BLaER1 (cell line): ENCODE data around the gene ZNF724.
"Not testable (repeated sequence)": the region's sequence is repeated elsewhere in the genome, so short reads cannot be mapped to it uniquely, and the experiment has no call there.

ENCODE experiments used
- H3K27ac ChIP-seq: shearing (Covaris generic); formaldehyde crosslinking; 2 replicates; pipeline ENCODE4 v1.8.1; 2022
- H3K27me3 ChIP-seq: shearing (Covaris generic); formaldehyde crosslinking; 2 replicates; pipeline ENCODE4 v1.8.1; 2022
- H3K36me3 ChIP-seq: shearing (Covaris generic); formaldehyde crosslinking; 2 replicates; pipeline ENCODE4 v1.8.1; 2022
- H3K4me1 ChIP-seq: shearing (Covaris generic); formaldehyde crosslinking; 2 replicates; pipeline ENCODE4 v1.8.1; 2022
- H3K4me2 ChIP-seq: shearing (Covaris generic); formaldehyde crosslinking; 2 replicates; pipeline ENCODE4 v1.8.1; 2022
- H3K4me3 ChIP-seq: shearing (Covaris generic); formaldehyde crosslinking; 2 replicates; pipeline ENCODE4 v1.8.1; 2022
- H3K9ac ChIP-seq: shearing (Covaris generic); formaldehyde crosslinking; 2 replicates; pipeline ENCODE4 v1.8.1; 2022
- H3K9me3 ChIP-seq: shearing (Covaris generic); formaldehyde crosslinking; 2 replicates; pipeline ENCODE4 v1.8.1; 2022
- H4K20me1 ChIP-seq: shearing (Covaris generic); formaldehyde crosslinking; 2 replicates; pipeline ENCODE4 v1.8.1; 2022
- Cebpa-rat ChIP-seq: shearing (Covaris generic); IDR thresholded peaks from 2 replicates; pipeline ENCODE4 v1.8.1; 2022

The ZNF724 gene

GRCh38 chr19:23249911-23250649, at the start of gene ZNF724:
Gene ZNF724 (minus strand): TSS chr19:23250394. CDS start chr19:23250242, 152 bp downstream.
- H3K4me1 ChIP-seq, result peaks cover 9% of the 10 kb centered on the region; the same call in 1 of the 2 replicates
- H4K20me1 ChIP-seq, result no peaks in the 10 kb centered on the region
- H3K4me3 ChIP-seq, result peak within 1 kb of the TSS; percentile 80
- peak within 1 kb of the TSS; percentile 93 for H3K9ac ChIP-seq
- peaks cover 37% of the 10 kb centered on the region for H3K36me3 ChIP-seq
- peak within 1 kb of the TSS; percentile 84 for H3K4me2 ChIP-seq
- H3K9me3 ChIP-seq, result peaks cover 38% of the 10 kb centered on the region
- peak within 1 kb of the TSS; percentile 86 for H3K27ac ChIP-seq
- no peak for TF ChIP-seq Cebpa-rat
- no peaks in the 10 kb centered on the region for H3K27me3 ChIP-seq

DNA sequence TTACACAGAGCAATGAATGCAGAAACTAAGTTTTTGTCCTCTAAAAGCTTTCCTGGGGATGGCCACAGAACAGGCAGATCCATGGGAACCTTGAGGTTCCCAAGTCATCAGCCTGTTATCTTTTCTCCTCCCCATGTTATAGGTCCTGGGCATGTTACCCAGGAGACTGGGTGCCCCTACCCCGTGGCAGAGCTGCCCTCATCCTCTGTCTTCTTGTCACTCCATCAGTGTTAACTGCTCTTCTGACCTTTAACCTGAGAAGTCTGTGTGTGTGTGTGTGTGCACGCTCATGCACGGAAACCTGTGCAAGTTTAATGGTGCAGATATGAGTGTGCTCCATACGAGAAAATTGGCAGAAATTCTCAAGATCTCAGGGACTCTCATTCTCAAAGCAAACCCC, 43.9 kb upstream of the ZNF724 start:
- Histone ChIP-seq H3K27ac (no peak overlapping the region), H3K9me3 (peaks cover 29% of the 10 kb centered on the region), H3K4me3 (no peak overlapping the region), H3K9ac (no peak overlapping the region), H3K4me1 (no peaks in the 10 kb centered on the region), H4K20me1 (no peaks in the 10 kb centered on the region), H3K27me3 (no peaks in the 10 kb centered on the region), H3K36me3 (no peaks in the 10 kb centered on the region), H3K4me2 (no peak overlapping the region)
- TF ChIP-seq Cebpa-rat, result no peak

DNA sequence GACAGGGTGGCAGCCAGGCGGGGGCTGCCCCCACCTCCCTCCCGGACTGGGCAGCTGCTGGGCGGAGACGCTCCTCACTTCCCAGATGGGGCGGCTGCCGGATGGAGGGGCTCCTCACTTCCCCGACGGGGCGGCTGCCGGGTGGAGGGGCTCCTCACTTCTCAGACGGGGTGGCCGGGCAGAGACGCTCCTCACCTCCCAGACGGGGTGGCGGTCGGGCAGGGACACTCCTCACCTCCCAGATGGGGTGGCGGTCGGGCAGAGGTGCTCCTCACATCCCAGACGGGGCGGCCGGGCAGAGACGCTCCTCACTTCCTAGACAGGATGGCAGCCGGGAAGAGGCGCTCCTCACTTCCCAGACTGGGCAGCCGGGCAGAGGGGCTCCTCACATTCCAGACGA, 39.8 kb upstream of the ZNF724 start:
- H3K4me2 ChIP-seq, H3K27ac ChIP-seq, H3K4me3 ChIP-seq, H3K4me1 ChIP-seq, H3K9ac ChIP-seq, H3K36me3 ChIP-seq, H3K27me3 ChIP-seq, H4K20me1 ChIP-seq: not testable (repeated sequence)
- H3K9me3 ChIP-seq, result peaks cover 31% of the 10 kb centered on the region

DNA sequence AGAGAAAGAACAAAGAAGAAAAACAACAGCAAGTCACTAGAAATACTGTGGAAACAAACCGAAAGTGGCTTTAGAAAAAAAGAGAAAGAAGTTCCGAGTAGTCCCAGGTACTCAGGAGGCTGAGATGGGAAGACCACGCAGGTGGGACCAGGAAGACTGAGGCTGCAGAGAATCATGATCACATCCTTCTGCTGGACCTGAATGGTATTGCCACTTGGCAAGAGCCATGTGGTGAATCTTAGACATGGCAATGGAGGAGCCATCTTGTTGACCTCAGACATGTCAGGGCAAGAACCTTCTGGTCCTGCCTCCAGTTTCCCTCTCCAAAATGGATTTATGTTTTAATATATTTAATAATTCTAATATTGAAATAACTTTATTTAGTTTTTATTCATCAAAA, 37.4 kb upstream of the ZNF724 start:
- Histone ChIP-seq H3K36me3 (no peaks in the 10 kb centered on the region), H3K27ac (no peak overlapping the region), H3K9me3 (peaks cover 38% of the 10 kb centered on the region), H3K4me3 (no peak overlapping the region), H3K4me1 (no peaks in the 10 kb centered on the region), H4K20me1 (no peaks in the 10 kb centered on the region), H3K4me2 (no peak overlapping the region), H3K9ac (no peak overlapping the region), H3K27me3 (no peaks in the 10 kb centered on the region)
- no peak for TF ChIP-seq Cebpa-rat

GRCh38 chr19:23286477-23286876, 36.3 kb upstream of the ZNF724 start:
- no peak overlapping the region for H3K27ac ChIP-seq
- no peak overlapping the region for H3K9ac ChIP-seq

DNA sequence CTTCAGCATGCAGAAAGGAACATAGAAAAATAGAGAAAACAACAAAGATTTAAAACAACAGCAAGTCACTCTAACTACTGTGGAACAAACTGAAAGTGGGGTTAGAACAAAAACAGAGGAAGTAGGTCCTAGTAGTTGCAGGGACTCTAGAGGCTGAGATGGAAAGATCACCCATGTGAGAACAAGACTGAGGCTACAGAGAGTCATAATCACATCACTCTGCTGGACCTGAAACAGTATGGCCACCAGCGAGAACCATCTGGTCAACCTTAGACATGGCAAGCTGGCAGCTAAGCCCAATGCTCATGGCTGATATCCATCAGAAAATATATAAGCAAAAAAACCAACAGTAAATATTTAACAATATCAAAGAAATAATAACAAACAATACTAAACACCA, 35.8 kb upstream of the ZNF724 start:
- Histone ChIP-seq H3K27ac (no peak overlapping the region), H3K27me3 (no peaks in the 10 kb centered on the region), H3K9ac (no peak overlapping the region), H3K4me2 (no peak overlapping the region), H3K9me3 (peaks cover 34% of the 10 kb centered on the region), H3K4me1 (no peaks in the 10 kb centered on the region), H3K4me3 (no peak overlapping the region), H4K20me1 (no peaks in the 10 kb centered on the region), H3K36me3 (no peaks in the 10 kb centered on the region)
- no peak for TF ChIP-seq Cebpa-rat

More at GRCh38 chr19:23286477-23286876, 36.3 kb upstream of the ZNF724 start:
- Histone ChIP-seq H3K27me3 (no peaks in the 10 kb centered on the region), H3K4me1 (no peaks in the 10 kb centered on the region), H3K36me3 (no peaks in the 10 kb centered on the region), H3K4me3 (no peak overlapping the region), H3K4me2 (no peak overlapping the region), H4K20me1 (no peaks in the 10 kb centered on the region), H3K9me3 (peaks cover 35% of the 10 kb centered on the region)
- no peak for TF ChIP-seq Cebpa-rat

DNA sequence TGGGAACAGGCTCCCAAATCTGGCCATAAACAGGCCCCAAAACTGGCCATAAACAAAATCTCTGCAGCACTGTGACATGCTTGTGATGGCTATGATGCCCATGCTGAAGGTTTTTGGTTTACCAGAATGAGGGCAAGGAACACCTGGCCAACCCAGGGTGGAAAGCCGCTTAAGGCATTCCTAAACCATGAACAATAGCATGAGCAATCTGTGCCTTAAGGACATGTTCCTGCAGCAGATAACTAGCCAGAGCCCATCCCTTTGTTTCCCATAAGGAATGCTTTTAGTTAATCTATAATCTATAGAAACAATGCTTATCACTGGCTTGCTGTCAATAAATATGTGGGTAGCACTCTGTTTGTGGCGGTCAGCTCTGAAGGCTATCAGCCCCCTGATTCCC, 35.1 kb upstream of the ZNF724 start:
- H3K4me3 ChIP-seq, H3K27ac ChIP-seq, H3K4me1 ChIP-seq, H3K36me3 ChIP-seq, H4K20me1 ChIP-seq, H3K27me3 ChIP-seq, H3K9ac ChIP-seq, H3K4me2 ChIP-seq: not testable (repeated sequence)
- H3K9me3 ChIP-seq, result peaks cover 32% of the 10 kb centered on the region

GRCh38 chr19:23283925-23284324, 33.7 kb upstream of the ZNF724 start:
- Histone ChIP-seq H3K4me1 (no peaks in the 10 kb centered on the region), H3K9ac (no peak overlapping the region), H3K4me2 (no peak overlapping the region), H3K4me3 (no peak overlapping the region), H3K9me3 (peaks cover 23% of the 10 kb centered on the region), H4K20me1 (no peaks in the 10 kb centered on the region), H3K36me3 (no peaks in the 10 kb centered on the region), H3K27ac (no peak overlapping the region), H3K27me3 (no peaks in the 10 kb centered on the region)
- TF ChIP-seq Cebpa-rat, result no peak

DNA sequence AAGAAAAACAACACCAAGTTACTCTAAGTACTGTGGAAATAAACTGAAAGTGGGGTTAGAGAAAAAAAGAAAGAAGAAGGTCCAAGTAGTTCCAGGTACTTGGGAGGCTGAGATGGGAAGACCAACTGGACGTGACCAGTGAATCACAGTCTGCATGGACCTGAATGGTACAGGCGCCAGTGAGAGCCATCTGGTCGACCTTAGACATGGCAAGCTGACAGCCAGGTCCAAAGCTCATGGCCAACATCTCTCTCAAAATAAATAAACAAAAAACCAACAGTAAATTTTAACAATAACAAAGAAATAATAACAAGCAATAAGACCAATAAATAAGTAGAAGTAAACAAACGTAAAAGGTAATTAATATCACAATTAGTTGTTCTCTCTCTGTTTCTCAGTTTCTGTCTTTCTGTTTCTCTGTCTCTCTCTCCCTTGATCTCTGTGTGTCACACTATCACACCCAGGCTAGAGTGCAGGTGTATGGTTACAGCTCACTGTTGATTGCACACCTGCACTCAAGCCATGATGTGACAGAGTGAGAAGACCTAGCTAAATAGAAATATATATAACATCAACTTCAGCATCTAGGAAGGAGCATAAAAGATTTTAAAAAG, 31.6 kb upstream of the ZNF724 start:
- H3K4me2 ChIP-seq, result no peak overlapping the region

DNA sequence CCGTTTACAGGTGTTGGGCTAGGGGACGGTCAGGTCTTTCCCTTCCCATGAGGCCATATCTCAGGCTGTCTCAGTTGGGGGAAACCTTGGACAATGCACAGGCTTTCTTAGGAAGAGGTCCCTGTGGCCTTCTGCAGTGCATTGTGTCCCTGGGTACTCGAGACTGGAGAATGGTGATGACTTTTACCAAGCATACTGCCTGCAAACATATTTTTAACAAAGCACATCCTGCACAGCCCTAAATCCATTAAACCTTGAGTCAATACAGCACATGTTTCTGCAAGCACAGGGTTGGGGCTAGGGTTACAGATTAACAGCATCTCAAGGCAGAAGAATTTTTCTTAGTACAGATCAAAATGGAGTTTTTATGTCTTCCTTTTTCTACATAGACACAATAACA, 27.9 kb upstream of the ZNF724 start:
- not testable (repeated sequence) for H3K4me2 ChIP-seq, H3K27me3 ChIP-seq, H4K20me1 ChIP-seq, H3K4me3 ChIP-seq, H3K9me3 ChIP-seq, H3K9ac ChIP-seq, H3K36me3 ChIP-seq, H3K4me1 ChIP-seq, H3K27ac ChIP-seq

More for the DNA sequence above, 31.6 kb upstream of the ZNF724 start:
- Histone ChIP-seq H3K4me3 (no peak overlapping the region), H3K4me1 (no peaks in the 10 kb centered on the region), H3K27ac (no peak overlapping the region), H3K36me3 (no peaks in the 10 kb centered on the region), H3K27me3 (no peaks in the 10 kb centered on the region), H3K9ac (no peak overlapping the region), H4K20me1 (no peaks in the 10 kb centered on the region), H3K9me3 (peaks cover 13% of the 10 kb centered on the region)
- TF ChIP-seq Cebpa-rat, result no peak
